DMS114 treated with DMSO at 0.1 percent for 48 hours (cell line): Measurements from ENCODE around the gene PSMC1.

Experiments
- DNase-seq: peaks from one replicate; lab custom pipeline; 2025; ENCODE audit not compliant: unreplicated experiment; lab: John Stamatoyannopoulos, UW

The PSMC1 gene

DNA sequence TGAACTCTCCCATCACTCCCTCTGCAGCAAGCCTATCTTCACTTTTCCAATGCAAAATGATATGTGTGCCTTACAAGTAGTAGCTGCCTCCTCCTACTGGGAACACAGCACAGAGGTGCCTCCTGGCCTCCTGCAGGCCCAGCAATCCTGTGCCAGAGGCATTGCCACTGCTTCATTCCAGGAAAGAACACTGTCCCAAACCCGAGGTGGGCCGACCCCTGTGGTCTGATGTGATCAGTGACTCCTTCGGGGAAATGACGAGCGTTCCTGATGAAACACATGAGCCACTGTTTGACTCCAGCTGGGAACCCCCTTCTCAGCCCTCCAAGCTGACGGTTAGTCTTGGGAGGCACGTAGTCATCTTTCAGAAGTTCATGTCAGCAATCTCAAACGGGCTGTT lies 19.5 kb downstream of the PSMC1 start:
- DNase-seq = no peak

DNA sequence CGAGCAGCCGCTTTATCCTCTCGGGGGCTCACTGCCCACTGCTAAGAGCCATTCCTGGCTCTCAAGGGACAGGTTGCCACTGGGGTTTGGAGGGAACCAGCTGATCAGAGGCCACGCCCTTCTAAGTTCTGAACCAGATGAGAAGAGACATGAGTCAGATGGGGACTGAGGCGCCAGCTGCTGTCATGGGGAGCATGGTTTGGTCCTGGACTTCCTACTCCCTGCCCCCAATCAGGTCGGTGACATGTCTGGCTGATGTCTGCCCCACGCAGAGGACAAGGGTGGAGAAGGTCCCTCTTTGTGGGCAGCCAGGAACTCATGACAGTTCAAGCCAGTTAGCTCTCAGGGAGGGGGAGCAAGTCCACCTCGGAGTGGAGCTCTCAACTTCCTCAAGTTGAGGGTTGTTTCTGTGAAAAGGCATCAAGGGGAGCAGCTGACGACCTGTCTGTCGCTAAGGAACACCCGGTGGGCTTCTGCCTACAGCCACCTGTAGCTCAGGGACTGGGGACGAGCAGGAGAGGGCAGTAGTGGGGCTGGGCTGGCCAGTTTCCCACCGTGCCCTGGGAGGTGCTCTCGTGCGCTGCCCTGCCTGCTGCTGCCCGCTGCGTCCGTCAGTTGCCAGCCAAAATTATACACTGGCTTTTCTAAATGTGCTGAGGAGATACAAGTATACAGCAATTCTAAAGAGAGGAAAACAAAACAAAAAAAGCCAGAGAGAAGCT lies 20.5 kb downstream of the PSMC1 start:
- DNase-seq = no peak

DNA sequence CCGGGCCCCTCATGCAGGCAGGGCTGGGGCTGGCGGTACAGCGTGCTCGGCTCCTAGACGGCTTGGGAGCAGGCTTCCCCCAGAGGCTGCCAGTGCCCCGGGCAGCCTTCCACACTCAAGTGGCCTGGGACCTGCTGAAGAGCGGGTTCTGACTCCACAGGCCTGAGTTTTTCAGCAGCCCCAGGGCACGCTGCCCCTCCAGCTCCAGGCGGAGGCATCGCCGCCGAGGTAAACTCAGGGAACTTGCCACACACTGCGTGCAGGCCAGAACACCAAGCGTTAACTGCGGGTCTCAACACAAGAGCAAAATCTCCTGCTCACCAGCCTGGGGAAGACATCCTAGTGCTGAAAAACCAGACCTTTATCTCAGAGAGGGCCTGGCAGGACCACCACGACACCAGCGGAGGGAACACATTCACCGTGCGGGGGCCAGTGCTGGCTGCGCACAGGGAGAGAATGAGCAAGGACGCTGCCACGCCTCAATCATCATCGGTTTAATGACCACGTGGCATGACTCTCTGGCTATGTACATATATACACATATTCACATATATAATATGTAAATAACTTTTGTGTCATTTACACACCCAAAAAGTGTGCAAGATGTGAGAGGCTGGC lies 21.3 kb downstream of the PSMC1 start:
- no peak for DNase-seq

DNA sequence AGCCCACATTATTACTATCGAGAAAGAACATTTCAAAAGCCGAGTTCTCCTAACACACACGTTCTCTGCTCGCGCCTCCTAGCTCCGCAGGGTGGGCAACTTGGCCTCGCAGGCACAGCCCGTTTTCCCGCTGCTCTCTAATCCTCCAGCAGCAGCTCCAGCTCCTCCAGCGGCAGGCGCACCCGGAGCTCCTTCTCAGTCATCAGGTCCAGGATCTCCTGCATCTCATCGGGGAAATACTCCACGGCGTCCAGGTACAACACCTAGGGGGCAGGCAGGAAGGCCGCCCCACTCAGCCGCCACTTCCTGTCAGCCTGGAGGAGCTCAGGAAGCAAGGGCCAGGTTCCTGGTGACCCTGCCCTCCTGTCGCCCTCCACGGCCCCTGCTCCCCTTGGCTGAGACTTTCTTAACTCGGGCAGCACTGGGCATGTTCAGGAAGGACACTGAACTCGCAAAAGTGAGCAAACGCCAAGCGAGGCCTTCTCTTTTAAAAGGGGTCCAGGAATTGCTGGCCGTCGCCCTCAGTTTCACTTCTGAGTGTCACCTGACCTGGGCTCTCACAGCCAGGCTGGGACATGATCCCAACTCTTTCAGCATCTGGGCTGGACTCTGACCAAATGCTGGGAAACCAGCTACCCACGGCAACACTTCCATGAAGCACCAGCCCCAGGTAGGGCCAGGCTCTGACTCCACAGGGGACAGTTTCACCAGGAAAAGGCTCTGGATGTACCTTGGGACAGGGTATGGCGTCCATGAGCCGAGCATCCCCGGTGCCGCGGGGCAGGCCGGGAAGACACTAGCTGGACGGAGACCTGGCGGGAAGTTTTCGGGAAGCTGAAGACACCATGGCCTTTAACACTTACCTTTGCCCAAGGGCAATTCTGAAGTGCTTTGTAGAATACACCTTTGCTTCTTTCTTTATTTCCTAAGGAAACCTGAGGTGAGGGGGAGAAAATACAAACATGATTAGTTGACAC lies 22.1 kb downstream of the PSMC1 start:
- no peak for DNase-seq

DNA sequence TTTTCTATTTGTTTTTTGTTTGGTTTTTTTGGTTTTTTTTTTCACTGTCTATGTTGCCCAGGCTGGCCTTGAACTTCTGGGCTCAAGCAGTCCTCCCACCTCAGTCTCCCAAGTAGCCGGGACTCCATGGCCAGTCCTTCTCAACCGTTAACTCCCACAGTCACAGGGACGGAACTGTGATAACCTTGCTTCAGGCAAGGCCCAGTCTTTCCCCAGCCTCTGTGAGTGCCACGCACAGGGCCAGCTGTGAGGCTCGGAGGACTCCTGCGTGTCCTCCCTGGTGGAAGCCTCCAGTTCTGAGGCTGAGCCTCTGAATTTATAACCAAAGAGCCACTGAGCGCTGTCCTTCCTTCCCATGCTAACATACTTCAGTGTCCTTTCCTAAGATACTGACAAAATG lies 23.7 kb downstream of the PSMC1 start:
- DNase-seq = no peak

DNA sequence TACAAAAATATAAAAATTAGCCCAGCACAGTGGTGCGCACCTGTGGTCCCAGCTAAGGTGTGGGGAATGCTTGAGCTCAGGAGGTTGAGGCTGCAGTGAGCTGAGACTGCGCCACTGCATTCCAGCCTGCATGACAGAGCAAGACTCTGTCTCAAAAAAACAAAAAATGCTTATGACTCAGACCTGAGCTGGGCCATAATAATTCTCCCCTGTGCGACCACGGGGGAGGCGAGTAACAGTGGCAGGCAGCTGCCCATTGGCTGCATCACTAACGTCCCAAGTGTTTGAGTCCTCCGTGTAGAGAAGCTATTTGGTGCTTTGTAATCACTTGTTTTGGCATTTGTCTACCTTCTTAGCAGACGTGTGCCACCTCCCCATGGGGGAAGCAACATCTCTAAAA lies 24.9 kb downstream of the PSMC1 start:
- no peak for DNase-seq

DNA sequence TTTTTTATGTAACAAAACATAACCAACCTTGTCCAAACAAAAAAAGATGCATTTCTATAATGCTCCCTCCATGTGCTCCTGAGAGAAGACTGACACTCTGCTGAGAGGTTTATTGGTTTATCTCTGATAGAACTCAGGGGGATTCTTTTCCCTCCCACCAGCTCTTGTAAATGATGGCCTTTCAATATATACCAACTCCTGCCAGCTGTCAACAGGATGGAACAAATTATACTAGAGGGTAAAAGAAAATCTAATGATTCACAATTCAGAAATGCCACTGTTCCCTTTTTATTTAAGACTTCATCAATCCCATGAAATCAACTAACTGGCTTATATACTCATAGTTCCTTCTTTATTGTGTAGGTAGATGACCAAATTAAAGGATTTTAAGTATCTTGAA lies 25.4 kb downstream of the PSMC1 start:
- DNase-seq = no peak

- no peak for DNase-seq
These were observed 31.4 kb downstream of the PSMC1 start for GRCh38 chr14:90287791-90288190.

DNA sequence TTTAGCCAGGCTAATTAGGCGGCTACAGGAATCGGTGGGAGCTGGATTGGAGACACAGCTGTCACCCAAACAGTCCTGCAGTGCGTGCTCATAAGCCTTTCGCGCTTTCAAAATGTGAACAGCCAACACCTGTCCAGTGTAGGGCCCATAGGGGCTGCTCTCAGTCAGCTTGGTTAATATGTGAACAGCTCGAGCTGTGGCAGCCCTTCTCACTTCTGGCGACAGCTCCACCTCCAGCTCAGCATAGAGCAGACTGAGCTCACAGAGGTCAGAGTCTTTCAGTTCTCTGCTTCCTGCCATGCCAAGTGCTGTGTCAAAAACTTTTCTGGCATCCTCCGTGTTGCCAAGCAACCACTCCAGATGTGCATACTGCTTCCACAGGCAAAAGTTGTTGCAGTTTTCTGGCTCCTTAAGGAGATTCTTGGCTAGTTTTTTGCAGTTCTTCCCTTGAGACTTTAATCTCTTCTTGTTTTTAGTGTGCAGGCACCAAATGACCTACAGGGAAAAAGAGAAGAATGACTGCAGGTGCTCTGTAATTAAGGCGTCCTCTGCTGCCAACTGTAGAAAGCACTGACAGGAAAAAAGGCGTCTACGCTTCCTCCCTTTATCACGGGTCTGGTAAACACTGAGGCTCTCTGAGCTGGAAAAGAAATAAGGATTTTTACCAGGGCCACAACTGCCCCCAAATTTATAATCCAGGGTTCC lies 32.5 kb downstream of the PSMC1 start:
- no peak for DNase-seq

- no peak for DNase-seq
These were observed 34.1 kb downstream of the PSMC1 start for GRCh38 chr14:90290337-90291011.

GRCh38 chr14:90291699-90292098 lies 35.3 kb downstream of the PSMC1 start:
- no peak for DNase-seq

DNA sequence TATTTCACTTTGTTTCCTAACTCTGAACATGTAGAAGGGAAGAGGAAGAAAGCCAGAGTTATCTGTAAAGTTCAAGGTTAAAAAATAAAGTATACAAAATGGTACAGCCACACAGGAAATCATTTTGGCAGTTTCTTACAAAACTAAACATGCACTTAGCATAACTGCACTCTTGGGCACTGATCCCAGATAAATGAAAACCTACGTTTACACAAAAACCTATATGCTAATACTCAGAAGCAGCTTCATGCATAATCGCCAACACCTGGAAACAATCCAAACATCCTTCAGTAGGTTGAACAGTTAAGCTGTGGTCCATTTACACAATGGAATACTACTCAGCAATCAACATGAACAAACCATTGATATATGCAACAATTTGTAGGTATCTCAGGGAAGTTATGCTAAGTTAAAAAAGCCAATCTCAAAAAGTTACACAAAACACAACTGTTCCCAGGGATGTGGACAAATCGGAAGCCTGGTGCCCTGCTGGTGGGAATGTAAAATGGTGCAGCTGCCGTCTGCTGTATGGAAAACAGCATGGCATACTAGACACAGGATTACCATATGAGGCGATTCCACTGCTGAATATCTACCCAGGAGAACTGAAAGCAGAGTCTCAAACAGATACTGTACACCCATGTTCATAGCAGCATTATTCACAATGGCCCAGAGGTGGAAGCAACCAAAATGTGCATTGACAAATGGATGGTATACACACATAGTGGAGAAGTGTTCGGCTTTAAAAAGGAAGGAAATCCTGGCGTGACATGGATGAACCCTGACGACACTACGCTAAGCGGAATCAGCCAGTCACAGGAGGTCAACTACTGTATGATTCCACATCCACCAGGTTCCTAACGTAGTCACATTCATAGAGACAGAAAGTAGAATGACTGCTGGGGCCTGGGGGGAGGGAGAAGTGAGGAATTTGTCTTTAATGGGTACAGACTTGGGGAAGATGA lies 37.7 kb downstream of the PSMC1 start:
- DNase-seq = no peak

DNA sequence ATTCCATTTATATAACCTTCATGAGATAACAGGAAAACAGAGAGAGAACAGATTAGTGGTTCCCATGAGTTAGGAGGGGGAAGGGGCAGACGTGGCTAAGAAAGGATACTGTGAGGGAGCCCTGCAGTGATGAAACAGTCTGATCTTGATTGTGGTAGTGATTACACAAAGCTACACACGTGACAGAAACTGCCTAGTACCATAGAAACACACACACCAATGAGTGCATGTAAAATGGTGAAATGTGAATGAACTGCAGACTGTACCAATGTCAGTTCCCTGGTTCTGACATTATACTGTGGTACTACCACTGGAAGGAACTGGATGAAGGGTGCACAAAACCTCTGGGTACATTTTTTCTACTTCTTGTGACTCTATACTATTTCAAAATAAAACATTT lies 38.5 kb downstream of the PSMC1 start:
- DNase-seq = no peak

- DNase-seq = no peak
These were observed 39.6 kb downstream of the PSMC1 start for GRCh38 chr14:90295870-90296516.

- DNase-seq = no peak
These were observed 40.3 kb downstream of the PSMC1 start for GRCh38 chr14:90296641-90297040.

DNA sequence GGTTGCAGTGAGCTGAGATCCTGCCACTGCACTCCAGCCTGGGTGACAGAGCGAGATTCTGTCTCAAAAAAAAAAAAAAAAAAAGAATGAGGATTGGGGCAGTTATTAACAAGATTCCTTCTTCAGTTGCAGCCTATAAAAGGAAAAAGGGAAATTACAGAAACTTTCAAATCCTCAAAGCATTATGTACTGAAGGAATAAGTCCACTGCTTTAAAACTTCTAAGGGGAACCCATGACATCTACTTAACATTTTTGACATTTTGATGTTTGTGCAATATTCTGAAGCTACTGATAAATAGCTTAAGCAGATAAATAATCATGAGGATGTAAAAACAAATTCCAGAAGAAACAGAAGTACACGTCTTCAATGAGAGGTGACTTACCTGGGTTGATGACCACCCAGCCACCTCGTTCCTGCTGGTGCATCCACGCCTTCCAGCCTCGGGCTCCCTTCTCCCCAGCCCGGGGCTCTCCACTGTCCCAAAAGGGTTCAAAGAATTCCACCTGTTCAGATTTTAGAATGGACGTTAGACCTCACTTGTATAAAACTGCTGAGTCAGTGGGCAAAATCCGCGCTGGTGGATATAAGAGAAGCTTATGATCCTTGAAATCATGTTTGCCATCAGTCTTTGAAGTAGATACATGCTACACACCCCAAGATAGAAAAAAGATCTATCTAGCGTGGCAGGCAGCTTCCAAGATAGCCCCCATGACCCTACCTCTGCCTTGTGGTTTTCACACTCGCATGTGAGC lies 41.7 kb downstream of the PSMC1 start:
- no peak for DNase-seq

DNA sequence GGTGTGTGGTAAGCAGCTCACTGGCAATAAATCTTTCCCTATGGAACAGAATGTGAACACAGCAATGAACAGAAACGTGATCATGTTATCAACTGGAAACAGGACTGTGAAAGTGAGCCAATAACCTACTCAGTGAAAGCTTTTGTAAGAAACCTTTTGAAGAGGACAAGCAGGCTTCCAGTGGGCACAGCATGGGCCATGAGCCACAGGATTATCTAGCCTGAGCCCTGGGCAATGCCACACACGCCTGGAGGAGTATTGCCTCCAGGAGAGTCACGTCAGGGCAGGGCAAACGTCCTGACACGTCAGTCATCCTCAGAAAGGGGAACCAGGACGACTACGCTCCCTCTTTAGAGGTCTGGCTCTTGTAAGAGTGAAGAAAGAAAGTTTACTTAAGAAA lies 43.1 kb downstream of the PSMC1 start:
- DNase-seq = no peak

- no peak for DNase-seq
These were observed 44.3 kb downstream of the PSMC1 start for GRCh38 chr14:90300611-90301047.
